ENCODE results near the gene KRTAP4-12.

- TF ChIP-seq CTCF (IDR thresholded peaks at IDR 0.05) (no peak), POLR2A (IDR thresholded peaks at IDR 0.05) (no peak)
These were observed 25.5 kb downstream of the KRTAP4-12 start for GRCh38 chr17:41098481-41098880.

All from heart left ventricle (tissue), 13 donors.